K562 (cell line): ENCODE measurements around the gene CNTD1. TPM values are rescaled to one million over a fixed set of nuclear protein-coding genes. Genes with fewer than 3 reads are reported as not detected.
A peak's percentile ranks its signal among the peaks of the same experiment; 100 is the strongest.

Experiments
- CEBPZ ChIP-seq: fragments of 150-350 bp; IDR thresholded peaks from 2 replicates; pipeline ENCODE4 v1.6.1; 2014; ENCODE audit warnings: low read depth, mild to moderate bottlenecking, low read length, borderline replicate concordance
- HMBOX1 ChIP-seq: sonication (generic); IDR thresholded peaks from 2 replicates; pipeline ENCODE4 v1.6.1; 2016
- LEF1 ChIP-seq: fragments of 450-650 bp; IDR thresholded peaks from 2 replicates; pipeline ENCODE4 v1.6.1; 2016; ENCODE audit warnings: mild to moderate bottlenecking
- MTA2 ChIP-seq: fragments of 450-650 bp; IDR thresholded peaks from 2 replicates; pipeline ENCODE4 v1.6.1; 2016; ENCODE audit warnings: low read depth
- NFXL1 ChIP-seq: fragments of 450-650 bp; formaldehyde crosslinking; IDR thresholded peaks from 2 replicates; pipeline ENCODE4 v1.4.0; 2021; ENCODE audit warnings: mild to moderate bottlenecking
- PHF21A ChIP-seq: fragments of 450-650 bp; IDR thresholded peaks from 2 replicates; pipeline ENCODE4 v1.6.1; 2017; ENCODE audit warnings: low read depth, borderline replicate concordance
- PYGO2 ChIP-seq: fragments of 450-650 bp; IDR thresholded peaks from 2 replicates; pipeline ENCODE4 v1.6.1; 2016; ENCODE audit warnings: mild to moderate bottlenecking, missing genetic modification characterization, moderate library complexity, missing compliant biosample characterization
- SFPQ ChIP-seq: fragments of 200-400 bp; formaldehyde crosslinking; IDR thresholded peaks from 2 replicates; pipeline ENCODE4 v1.6.1; 2017; ENCODE audit warnings: mild to moderate bottlenecking, low read depth, low read length, moderate library complexity
- ZBTB8A ChIP-seq: fragments of 450-650 bp; IDR thresholded peaks from 2 replicates; pipeline ENCODE4 v1.6.1; 2018; ENCODE audit warnings: mild to moderate bottlenecking, moderate library complexity; ENCODE audit not compliant: partially characterized antibody
- ZMIZ1 ChIP-seq, 2 experiments: fragments of 150-350 bp in 1 of 2; IDR thresholded peaks; 2 replicates each; pipeline ENCODE4 v1.6.1; 2012 to 2016; ENCODE audit warnings: low read depth in 2 of 2, low read length in 2 of 2, mild to moderate bottlenecking in 1 of 2, moderate library complexity in 1 of 2
- ZNF174 ChIP-seq: fragments of 250-450 bp; sonication (Bioruptor Pico); IDR thresholded peaks from 2 replicates; pipeline ENCODE4 v1.4.0; 2020; ENCODE audit warnings: mild to moderate bottlenecking
- ZNF592 ChIP-seq: fragments of 450-650 bp; IDR thresholded peaks from 2 replicates; pipeline ENCODE4 v1.6.1; 2017; ENCODE audit warnings: antibody characterized with exemption, mild to moderate bottlenecking
- polyA plus RNA-seq, 8 experiments: library from polyadenylated mRNA; depleted of rRNA in 4 of 8; stranded (reverse) in 5 of 8; unstranded in 3 of 8; fragments of >200 nt; fragmentation: Nextera tagmentation in 2 of 8; fragmentation: Illumina TruSeq in 1 of 8; extraction: Ambion mirVana in 2 of 8; extraction: Trizol in 1 of 8; gene quantifications; 2 replicates each; pipeline versions ENCODE4 v1.2.1 to v1.2.3, GENCODE V29; 2011 to 2014; ENCODE audit warnings: inconsistent platforms in 1 of 8, missing spikeins in 1 of 8
- total RNA-seq, 7 experiments: library from RNA; depleted of rRNA in 6 of 7; stranded (reverse); fragments of >200 nt in 6 of 7; fragmentation: Illumina TruSeq in 2 of 7; extraction: Trizol in 2 of 7; gene quantifications; 2 replicates each; pipeline versions ENCODE4 v1.2.1 to v1.2.3, GENCODE V29; 2011 to 2021; ENCODE audit warnings: low replicate concordance in 1 of 7

CNTD1 gene
- total and polyA plus RNA-seq, 9 of the 15 experiments (the other 6 are each of a cell fraction or from before 2014, with no cell fraction given) = 0.12 to 0.86 (median 0.41) TPM; not detected in 1

- TF ChIP-seq ZMIZ1 (IDR thresholded peaks at IDR 0.05; ENCODE audit: low read depth in 2 of 2, low read length in 2 of 2) (peak in 1 of 2 experiments; percentile 55; a peak in 1 of 4 replicates), CEBPZ (no peak), NFXL1 (CRISPR knock-in tag) (no peak), PYGO2 (tag) (no peak), SFPQ (no peak), ZNF592 (no peak), MTA2 (peak; percentile 88), HMBOX1 (no peak), ZNF174 (CRISPR knock-in tag) (no peak), LEF1 (peak; percentile 60; the same call in 1 of the 2 replicates), ZBTB8A (no peak), PHF21A (peak; percentile 72; the same call in 1 of the 2 replicates)
Observed at GRCh38 chr17:42750739-42751344, 47.8 kb upstream of the CNTD1 start (continued).
